CD4-positive, alpha-beta memory T cell (primary cell): ENCODE data around the gene PTPRD. TPM values are rescaled to one million over a fixed set of nuclear protein-coding genes. Genes with fewer than 3 reads are reported as not detected.
"Not testable (repeated sequence)": the region's sequence is repeated elsewhere in the genome, so short reads cannot be mapped to it uniquely, and the experiment has no call there.

Experiments
- CTCF ChIA-PET: fragments of 350-600 bp; sonication (Branson Sonifier 250); formaldehyde crosslinking; loops from one replicate; lab custom pipeline; 2021; ENCODE audit warnings: inconsistent platforms; ENCODE audit not compliant: partially characterized antibody; lab: Charles Lee
- POLR2A ChIA-PET: fragments of 350-600 bp; sonication (Branson Sonifier 250); formaldehyde crosslinking; loops from one replicate; lab custom pipeline; 2021; ENCODE audit not compliant: partially characterized antibody; lab: Charles Lee
- DNase-seq, 5 donors: peaks; one replicate each; pipeline versions ENCODE4 v3.0.0 to v3.0.0-alpha.2; 2020 to 2022; ENCODE audit warnings: mixed read lengths in 1 of 5
- H3K27ac ChIP-seq: one replicate; pipeline ENCODE4 v1.7.0; 2013; ENCODE audit warnings: low read depth, low read length
- H3K27me3 ChIP-seq: 2 replicates; pipeline ENCODE4 v1.7.0; 2013; ENCODE audit warnings: mild to moderate bottlenecking, low read length, moderate library complexity; ENCODE audit not compliant: insufficient read depth
- H3K36me3 ChIP-seq: 2 replicates; pipeline ENCODE4 v1.7.0; 2013; ENCODE audit warnings: mild to moderate bottlenecking, low read length, moderate library complexity; ENCODE audit not compliant: insufficient read depth
- H3K4me1 ChIP-seq: 2 replicates; pipeline ENCODE4 v1.7.0; 2013; ENCODE audit warnings: mild to moderate bottlenecking, low read length, moderate library complexity; ENCODE audit not compliant: insufficient read depth
- H3K4me3 ChIP-seq, 2 donors: one replicate each; pipeline ENCODE4 v1.7.0; 2013; ENCODE audit warnings: low read length in 2 of 2, mild to moderate bottlenecking in 1 of 2
- H3K9me3 ChIP-seq, 2 donors: one replicate each; pipeline ENCODE4 v1.7.0; 2013; ENCODE audit warnings: low read length in 2 of 2, control low read depth in 1 of 2; ENCODE audit not compliant: control insufficient read depth in 1 of 2
- H3K27ac Mint-ChIP-seq, 7 donors: one replicate each; pipeline ENCODE4 v1.8.0; 2020 to 2021; ENCODE audit warnings: mixed read lengths in 7 of 7, mild to moderate bottlenecking in 6 of 7, inconsistent platforms in 3 of 7, moderate library complexity in 3 of 7
- H3K27me3 Mint-ChIP-seq, 2 donors: one replicate each; pipeline ENCODE4 v1.8.0; 2020 to 2021; ENCODE audit warnings: mixed read lengths in 2 of 2
- H3K36me3 Mint-ChIP-seq, 2 donors: one replicate each; pipeline ENCODE4 v1.8.0; 2020 to 2021; ENCODE audit warnings: mixed read lengths in 2 of 2, inconsistent platforms in 1 of 2, mild to moderate bottlenecking in 1 of 2
- H3K4me1 Mint-ChIP-seq, 4 donors: one replicate each; pipeline ENCODE4 v1.8.0; 2020 to 2021; ENCODE audit warnings: mixed read lengths in 4 of 4, mild to moderate bottlenecking in 1 of 4
- H3K4me3 Mint-ChIP-seq, 8 donors: one replicate each; pipeline ENCODE4 v1.8.0; 2020 to 2021; ENCODE audit warnings: mixed read lengths in 8 of 8, mild to moderate bottlenecking in 7 of 8, moderate library complexity in 6 of 8, inconsistent platforms in 3 of 8
- H3K9me3 Mint-ChIP-seq, 8 donors: one replicate each; pipeline ENCODE4 v1.8.0; 2020 to 2021; ENCODE audit warnings: mixed read lengths in 8 of 8, mild to moderate bottlenecking in 5 of 8, inconsistent platforms in 3 of 8, moderate library complexity in 1 of 8
- intact Hi-C: fragments of 100-400 bp; cut with micrococcal nuclease; formaldehyde crosslinking; loops from one replicate; pipeline ENCODE4 v1.15.1; 2023
- polyA plus RNA-seq, 2 donors: library from polyadenylated mRNA; unstranded; fragments of 300-500 nt; fragmentation: Illumina TruSeq; gene quantifications; one replicate each; pipeline ENCODE4 v1.2.3, GENCODE V29; 2021
- total RNA-seq, 2 experiments: library from RNA; stranded (reverse); gene quantifications; one replicate each; pipeline ENCODE4 v1.2.3, GENCODE V29; 2021

PTPRD gene
- total and polyA plus RNA-seq, 4 experiments from 2014 or later, result not detected

DNA sequence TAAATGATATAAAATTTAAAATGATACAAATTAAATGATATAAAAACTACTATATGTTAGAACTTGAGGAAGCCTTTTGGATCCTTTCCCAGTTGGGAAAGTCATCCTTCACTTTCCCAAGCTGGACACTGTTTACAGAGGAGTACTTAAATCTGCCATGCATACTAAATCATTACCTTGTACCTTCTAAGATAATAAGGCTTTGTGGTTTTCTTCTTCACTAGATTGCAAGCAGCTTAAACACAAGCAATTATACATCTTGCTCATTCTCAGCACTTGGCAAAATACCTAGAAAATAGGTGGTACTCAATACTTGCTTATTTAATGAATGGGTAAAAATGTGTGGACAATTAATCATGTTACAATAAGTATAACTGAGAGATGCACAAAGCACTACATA, 666.8 kb downstream of the PTPRD start:
- peaks cover 0 to 3% of the 10 kb centered on the region in 2 donors for H3K9me3 ChIP-seq
- Mint-ChIP-seq H3K27ac (no peak overlapping the region), H3K9me3 (peaks cover 0 to 3% (median 0%) of the 10 kb centered on the region in 8 donors), H3K27me3 (no peaks in the 10 kb centered on the region), H3K36me3 (no peaks in the 10 kb centered on the region), H3K4me3 (no peak overlapping the region), H3K4me1 (no peaks in the 10 kb centered on the region)
- no peaks in the 10 kb centered on the region for H3K27me3 ChIP-seq
- no peak overlapping the region for H3K27ac ChIP-seq
- CTCF ChIA-PET, result no interaction called here
- POLR2A ChIA-PET, result no interaction called here
- no peaks in the 10 kb centered on the region for H3K4me1 ChIP-seq
- H3K36me3 ChIP-seq, result no peaks in the 10 kb centered on the region
- DNase-seq, result no peak
- intact Hi-C loops, result no loop called here
- H3K4me3 ChIP-seq, result no peak overlapping the region

DNA sequence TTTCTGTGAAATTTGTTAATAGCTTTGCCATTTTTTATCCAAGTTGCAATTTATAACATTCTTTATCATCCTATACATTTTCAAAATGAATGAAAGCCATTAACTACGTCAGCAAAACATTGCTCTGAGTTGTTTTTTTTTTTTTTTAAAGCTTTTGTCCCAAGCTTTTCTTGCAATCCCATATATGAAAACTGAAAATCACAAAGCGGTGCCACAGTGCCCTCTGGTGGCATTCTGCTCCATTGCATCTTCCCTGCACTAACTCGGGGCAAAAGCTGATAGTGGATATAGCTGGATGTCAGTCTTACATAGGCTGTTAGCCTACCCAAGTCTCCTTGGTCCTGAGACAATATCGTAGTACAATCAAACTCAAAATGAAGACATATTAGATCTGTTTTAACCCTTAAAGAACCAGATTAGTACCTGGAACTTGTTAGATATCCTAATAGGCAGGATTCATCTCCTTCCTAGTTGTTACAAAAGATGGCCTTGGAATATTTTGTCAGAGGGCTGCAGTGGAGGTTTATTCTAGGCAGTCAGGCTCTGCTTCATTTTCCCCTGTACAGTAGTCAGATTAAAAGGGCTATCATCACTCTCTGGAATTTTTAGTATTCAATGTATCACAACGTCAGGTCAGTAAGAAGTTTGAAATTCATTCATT, 669.9 kb downstream of the PTPRD start:
- Mint-ChIP-seq H3K4me3 (no peak overlapping the region), H3K9me3 (no peaks in the 10 kb centered on the region), H3K4me1 (no peaks in the 10 kb centered on the region), H3K27me3 (no peaks in the 10 kb centered on the region), H3K27ac (no peak overlapping the region), H3K36me3 (no peaks in the 10 kb centered on the region)
- POLR2A ChIA-PET, result no interaction called here
- H3K4me3 ChIP-seq, result no peak overlapping the region
- no peaks in the 10 kb centered on the region for H3K27me3 ChIP-seq
- no peaks in the 10 kb centered on the region for H3K36me3 ChIP-seq
- H3K4me1 ChIP-seq, result no peaks in the 10 kb centered on the region
- no peak overlapping the region for H3K27ac ChIP-seq
- peak; percentile 10 to 35 (median 22) for DNase-seq
- CTCF ChIA-PET, result interaction anchor here (0.6 to 2.9 kb wide), 10 partner anchors 13 to 540 kb away, joined by 3 to 8 read pairs (median 4); no protein-coding TSS in a partner anchor
- intact Hi-C loops, result no loop called here
- H3K9me3 ChIP-seq, result no peaks in the 10 kb centered on the region

DNA sequence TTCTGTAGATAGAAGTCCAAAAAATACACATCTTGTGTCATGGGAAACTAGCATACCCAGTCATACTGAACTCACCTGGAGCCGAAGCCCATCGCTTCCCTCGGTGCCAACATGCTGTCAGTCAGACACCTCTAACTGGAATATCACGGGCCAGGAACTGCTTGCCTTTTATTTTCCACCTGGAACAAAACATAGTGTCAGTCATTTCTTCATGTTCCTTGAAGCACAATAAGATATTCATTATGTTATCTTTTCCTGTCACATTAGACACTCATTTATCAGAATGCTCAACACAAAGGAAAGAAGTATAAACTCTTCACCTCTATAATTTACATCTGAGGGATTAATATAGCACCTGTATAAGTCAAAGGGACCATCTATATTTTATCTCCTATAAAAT, 674.4 kb downstream of the PTPRD start:
- H3K27me3 ChIP-seq, result no peaks in the 10 kb centered on the region
- H3K36me3 Mint-ChIP-seq, result no peaks in the 10 kb centered on the region
- H3K36me3 ChIP-seq, result no peaks in the 10 kb centered on the region
- DNase-seq, result no peak
- ChIA-PET CTCF (no interaction called here), POLR2A (no interaction called here)
- no peaks in the 10 kb centered on the region for H3K9me3 ChIP-seq
- no peaks in the 10 kb centered on the region for H3K4me1 Mint-ChIP-seq
- H3K4me1 ChIP-seq, result no peaks in the 10 kb centered on the region
- H3K4me3 ChIP-seq, result no peak overlapping the region
- H3K27ac ChIP-seq, result no peak overlapping the region
- no peaks in the 10 kb centered on the region for H3K27me3 Mint-ChIP-seq
- H3K4me3 Mint-ChIP-seq, result no peak overlapping the region
- H3K27ac Mint-ChIP-seq, result no peak overlapping the region
- intact Hi-C loops, result no loop called here
- H3K9me3 Mint-ChIP-seq, result no peaks in the 10 kb centered on the region

DNA sequence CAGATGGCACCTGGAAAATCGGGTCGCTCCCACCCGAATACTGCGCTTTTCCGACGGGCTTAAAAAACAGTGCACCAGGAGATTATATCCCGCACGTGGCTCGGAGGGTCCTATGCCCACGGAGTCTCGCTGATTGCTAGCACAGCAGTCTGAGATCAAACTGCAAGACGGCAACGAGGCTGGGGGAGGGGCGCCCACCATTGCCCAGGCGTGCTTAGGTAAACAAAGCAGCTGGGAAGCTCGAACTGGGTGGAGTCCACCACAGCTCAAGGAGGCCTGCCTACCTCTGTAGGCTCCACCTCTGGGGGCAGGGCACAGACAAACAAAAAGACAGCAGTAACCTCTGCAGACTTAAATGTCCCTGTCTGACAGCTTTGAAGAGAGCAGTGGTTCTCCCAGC, 681.3 kb downstream of the PTPRD start:
- H3K9me3 ChIP-seq, H3K4me1 Mint-ChIP-seq, POLR2A ChIA-PET, H3K27ac ChIP-seq, H3K4me3 ChIP-seq, H3K27ac Mint-ChIP-seq, intact Hi-C loops, H3K9me3 Mint-ChIP-seq, CTCF ChIA-PET, H3K27me3 Mint-ChIP-seq, H3K4me1 ChIP-seq, H3K27me3 ChIP-seq, H3K36me3 ChIP-seq, H3K4me3 Mint-ChIP-seq, H3K36me3 Mint-ChIP-seq, DNase-seq: not testable (repeated sequence)

DNA sequence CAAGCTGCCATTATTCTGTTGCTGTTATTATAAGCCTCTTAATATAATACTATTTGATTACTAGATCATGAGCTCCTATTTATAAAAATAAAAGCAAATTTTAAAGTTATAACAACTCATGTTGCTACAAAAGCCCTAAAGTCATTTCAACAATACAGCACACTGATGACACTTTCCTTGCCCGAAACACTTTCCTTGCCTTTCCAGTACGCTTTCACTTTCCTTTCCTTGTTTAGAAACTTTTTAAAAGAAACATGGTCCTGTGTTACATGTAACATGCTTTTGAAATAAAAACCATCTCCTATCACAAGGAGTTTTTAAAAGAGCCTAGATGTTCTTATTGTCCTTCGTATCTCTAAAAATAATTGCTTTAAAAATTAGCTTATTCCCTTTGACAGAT, 688.4 kb downstream of the PTPRD start:
- Histone ChIP-seq H3K27me3 (no peaks in the 10 kb centered on the region), H3K36me3 (no peaks in the 10 kb centered on the region), H3K27ac (no peak overlapping the region), H3K4me3 (no peak overlapping the region), H3K4me1 (no peaks in the 10 kb centered on the region), H3K9me3 (no peaks in the 10 kb centered on the region)
- Mint-ChIP-seq H3K36me3 (no peaks in the 10 kb centered on the region), H3K9me3 (peaks cover 0 to 4% (median 0%) of the 10 kb centered on the region in 8 donors), H3K27ac (no peak overlapping the region), H3K27me3 (no peaks in the 10 kb centered on the region), H3K4me1 (no peaks in the 10 kb centered on the region), H3K4me3 (no peak overlapping the region)
- ChIA-PET CTCF (no interaction called here), POLR2A (no interaction called here)
- intact Hi-C loops, result no loop called here
- no peak for DNase-seq

DNA sequence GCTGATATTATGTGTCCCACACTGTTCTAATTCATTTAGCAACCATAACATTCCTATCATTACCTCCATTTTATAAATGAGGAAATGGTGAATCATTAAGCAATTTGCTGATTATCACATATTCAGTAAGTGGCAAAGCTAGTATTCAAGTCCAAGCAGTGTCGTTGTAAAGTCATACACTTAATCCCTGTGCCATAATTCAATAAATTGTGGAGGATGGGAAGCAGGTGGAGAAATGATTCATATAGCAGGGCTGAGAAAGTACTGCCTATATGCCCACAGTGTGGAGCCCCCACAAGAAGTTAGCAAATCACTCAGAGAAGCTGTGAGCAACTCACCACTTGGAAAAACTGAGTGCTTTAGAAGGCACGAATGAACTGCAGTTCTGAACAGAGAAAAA, 691.0 kb downstream of the PTPRD start:
- no peaks in the 10 kb centered on the region for H3K27me3 Mint-ChIP-seq
- H3K4me1 Mint-ChIP-seq, result no peaks in the 10 kb centered on the region
- DNase-seq, result no peak
- ChIA-PET CTCF (no interaction called here), POLR2A (no interaction called here)
- Histone ChIP-seq H3K9me3 (no peaks in the 10 kb centered on the region), H3K4me1 (no peaks in the 10 kb centered on the region), H3K27me3 (no peaks in the 10 kb centered on the region), H3K27ac (no peak overlapping the region), H3K4me3 (no peak overlapping the region), H3K36me3 (no peaks in the 10 kb centered on the region)
- intact Hi-C loops, result no loop called here
- no peak overlapping the region for H3K27ac Mint-ChIP-seq
- no peaks in the 10 kb centered on the region for H3K36me3 Mint-ChIP-seq
- peaks cover 0 to 7% (median 1%) of the 10 kb centered on the region in 8 donors for H3K9me3 Mint-ChIP-seq
- no peak overlapping the region for H3K4me3 Mint-ChIP-seq

DNA sequence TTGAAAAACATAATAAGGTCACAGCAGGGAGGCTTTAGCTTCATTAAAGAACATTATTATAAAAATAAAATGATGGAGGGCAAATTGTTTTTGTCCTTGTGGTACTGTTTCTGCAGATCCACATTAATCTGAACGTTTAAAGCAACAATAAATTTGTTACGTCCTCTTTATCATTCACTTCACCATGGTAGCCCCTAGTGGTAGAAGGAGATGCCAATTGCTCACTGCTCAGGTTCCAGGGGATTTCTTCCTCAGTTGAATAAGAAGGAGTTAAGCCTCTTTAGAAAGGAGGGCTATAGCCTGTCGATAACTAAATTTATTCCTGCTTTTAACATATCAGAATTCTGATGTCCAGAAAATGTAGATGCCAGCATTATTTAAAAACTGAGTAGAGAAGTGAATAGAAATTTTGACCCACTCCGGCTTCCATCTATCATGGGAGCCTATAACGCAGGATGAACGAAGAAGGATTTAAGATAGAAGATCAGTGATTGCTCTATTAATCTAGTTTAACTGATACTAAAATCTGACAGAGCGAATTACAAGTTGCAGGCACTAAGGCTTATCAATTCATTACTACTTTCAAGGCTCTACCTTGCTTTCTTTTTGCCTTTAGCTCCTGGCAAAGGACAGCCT, 692.3 kb downstream of the PTPRD start:
- H3K27ac ChIP-seq, result no peak overlapping the region
- H3K36me3 ChIP-seq, result no peaks in the 10 kb centered on the region
- H3K9me3 Mint-ChIP-seq, result peaks cover 0 to 7% (median 5%) of the 10 kb centered on the region in 8 donors
- CTCF ChIA-PET, result no interaction called here
- no peaks in the 10 kb centered on the region for H3K27me3 ChIP-seq
- H3K27ac Mint-ChIP-seq, result no peak overlapping the region
- POLR2A ChIA-PET, result no interaction called here
- intact Hi-C loops, result no loop called here
- no peaks in the 10 kb centered on the region for H3K36me3 Mint-ChIP-seq
- no peak overlapping the region for H3K4me3 Mint-ChIP-seq
- H3K27me3 Mint-ChIP-seq, result no peaks in the 10 kb centered on the region
- H3K4me1 Mint-ChIP-seq, result no peaks in the 10 kb centered on the region
- no peak for DNase-seq
- H3K4me1 ChIP-seq, result no peaks in the 10 kb centered on the region
- H3K9me3 ChIP-seq, result no peaks in the 10 kb centered on the region
- H3K4me3 ChIP-seq, result no peak overlapping the region
